IPS-18c (cell line): ENCODE results near the gene GNAI1.
A peak's percentile ranks its signal among the peaks of the same experiment; 100 is the strongest.

ENCODE experiments used
- H3K4me3 ChIP-seq: 2 replicates; pipeline ENCODE4 v1.7.0; 2013; ENCODE audit warnings: low read depth, mild to moderate bottlenecking, low read length, moderate library complexity; ENCODE audit not compliant: insufficient read depth
- H3K9me3 ChIP-seq: one replicate; pipeline ENCODE4 v1.6.1; 2013; ENCODE audit warnings: mild to moderate bottlenecking, low read length, moderate library complexity; ENCODE audit not compliant: control insufficient read depth, insufficient read depth

GNAI1 gene

GRCh38 chr7:80183900-80184685 is 49.5 kb downstream of the GNAI1 start:
- Histone ChIP-seq H3K4me3 (no peak overlapping the region), H3K9me3 (no peaks in the 10 kb centered on the region)

GRCh38 chr7:80184693-80185092 is 50.1 kb downstream of the GNAI1 start:
- Histone ChIP-seq H3K4me3 (peak overlapping the region; percentile 10; the same call in 1 of the 2 replicates), H3K9me3 (no peaks in the 10 kb centered on the region)

- H3K9me3 ChIP-seq, result no peaks in the 10 kb centered on the region
- H3K4me3 ChIP-seq, result no peak overlapping the region
These were observed 50.9 kb downstream of the GNAI1 start for GRCh38 chr7:80185571-80185970.

GRCh38 chr7:80186721-80187120 is 52.1 kb downstream of the GNAI1 start:
- no peak overlapping the region for H3K4me3 ChIP-seq
- no peaks in the 10 kb centered on the region for H3K9me3 ChIP-seq

GRCh38 chr7:80187279-80187678 is 52.6 kb downstream of the GNAI1 start:
- no peaks in the 10 kb centered on the region for H3K9me3 ChIP-seq
- no peak overlapping the region for H3K4me3 ChIP-seq

DNA sequence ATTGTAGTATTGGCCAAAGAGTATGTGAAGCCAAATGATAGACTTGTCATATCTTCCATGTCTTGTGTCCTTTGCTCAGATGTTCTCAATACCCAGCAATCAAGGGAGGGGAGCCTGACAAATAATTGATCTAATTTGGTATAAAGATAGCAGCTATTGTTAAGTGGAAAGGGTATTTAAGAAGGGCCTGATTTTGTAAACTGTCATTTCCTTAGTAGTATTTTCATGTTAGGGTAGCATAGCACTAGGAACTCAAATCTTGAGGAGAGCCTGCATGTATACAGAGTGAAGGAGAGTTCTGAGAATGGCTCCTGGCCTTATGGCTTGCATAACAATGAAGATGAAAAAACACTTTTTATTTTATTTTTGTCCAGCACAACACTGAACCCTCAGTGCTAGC is 53.1 kb downstream of the GNAI1 start:
- Histone ChIP-seq H3K4me3 (no peak overlapping the region), H3K9me3 (no peaks in the 10 kb centered on the region)

DNA sequence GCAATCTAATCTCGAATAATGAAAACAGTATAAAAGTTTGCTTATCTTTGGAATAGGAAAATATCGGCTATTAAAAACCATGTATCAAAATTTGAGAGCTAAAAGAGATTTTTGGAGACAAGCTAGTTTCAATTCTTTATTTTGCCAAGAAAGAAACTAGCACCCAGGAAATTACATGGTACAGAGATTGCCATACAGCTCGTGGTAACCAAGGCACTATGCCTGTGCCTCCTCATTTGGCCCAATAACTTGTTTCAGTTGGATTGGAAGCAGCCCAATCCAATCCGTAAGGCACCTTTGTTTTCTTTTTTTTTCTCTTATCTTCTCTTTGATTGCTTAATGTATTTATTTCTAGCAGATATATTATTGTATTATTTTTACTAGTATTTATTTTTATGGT is 55.0 kb downstream of the GNAI1 start:
- Histone ChIP-seq H3K4me3 (no peak overlapping the region), H3K9me3 (no peaks in the 10 kb centered on the region)

DNA sequence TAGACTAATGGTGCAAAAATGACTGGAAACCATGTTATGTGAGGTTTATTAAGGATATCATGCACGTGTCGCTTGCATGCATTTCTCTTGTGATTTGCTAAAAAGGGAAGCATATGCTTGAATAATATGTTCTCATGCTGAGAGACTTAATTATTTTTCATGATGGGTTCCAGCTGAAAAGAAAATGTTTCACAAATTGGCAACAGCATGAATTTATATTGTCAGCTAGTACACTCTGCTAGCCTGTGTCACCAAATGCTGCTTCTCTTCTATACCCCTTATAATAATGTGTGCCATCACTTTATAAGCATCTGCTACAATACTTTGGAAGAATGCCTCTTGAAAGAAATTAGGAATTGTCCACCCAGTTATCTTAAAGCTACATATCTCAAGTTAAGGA is 63.0 kb downstream of the GNAI1 start:
- Histone ChIP-seq H3K4me3 (no peak overlapping the region), H3K9me3 (no peaks in the 10 kb centered on the region)

- no peaks in the 10 kb centered on the region for H3K9me3 ChIP-seq
- H3K4me3 ChIP-seq, result no peak overlapping the region
These were observed 64.4 kb downstream of the GNAI1 start for GRCh38 chr7:80199051-80199450.

GRCh38 chr7:80204454-80204853 is 69.8 kb downstream of the GNAI1 start:
- no peak overlapping the region for H3K4me3 ChIP-seq

GRCh38 chr7:80204919-80205318 is 70.3 kb downstream of the GNAI1 start:
- H3K9me3 ChIP-seq, result no peaks in the 10 kb centered on the region
- H3K4me3 ChIP-seq, result no peak overlapping the region

More at GRCh38 chr7:80204454-80204853, 69.8 kb downstream of the GNAI1 start:
- no peaks in the 10 kb centered on the region for H3K9me3 ChIP-seq

- Histone ChIP-seq H3K9me3 (no peaks in the 10 kb centered on the region), H3K4me3 (no peak overlapping the region)
These were observed 72.1 kb downstream of the GNAI1 start for GRCh38 chr7:80206763-80207162.

- Histone ChIP-seq H3K9me3 (no peaks in the 10 kb centered on the region), H3K4me3 (no peak overlapping the region)
These were observed 72.9 kb downstream of the GNAI1 start for GRCh38 chr7:80207501-80207900.

DNA sequence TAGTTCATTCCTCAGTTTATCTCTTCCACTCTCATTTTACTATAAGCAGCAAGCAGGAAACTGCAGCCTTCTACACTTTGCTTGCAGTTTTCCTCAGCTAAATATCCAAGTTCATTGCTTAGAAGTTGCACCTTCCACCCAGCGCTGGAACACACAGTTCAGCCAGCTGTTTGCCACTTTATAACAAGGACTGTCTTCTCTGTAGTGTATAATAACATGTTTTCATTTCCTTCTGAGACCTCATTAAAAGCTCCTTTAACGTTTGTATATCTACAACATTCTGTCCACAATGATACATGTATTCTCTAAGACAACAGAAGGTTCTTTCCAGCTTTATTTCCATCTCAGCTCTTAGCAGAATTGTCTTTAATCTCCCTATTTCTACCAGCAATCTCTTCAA is 74.1 kb downstream of the GNAI1 start:
- no peak overlapping the region for H3K4me3 ChIP-seq
- no peaks in the 10 kb centered on the region for H3K9me3 ChIP-seq

- no peaks in the 10 kb centered on the region for H3K9me3 ChIP-seq
- H3K4me3 ChIP-seq, result no peak overlapping the region
These were observed 75.8 kb downstream of the GNAI1 start for GRCh38 chr7:80210400-80210799.

GRCh38 chr7:80213814-80214213 is 79.2 kb downstream of the GNAI1 start:
- H3K9me3 ChIP-seq, result no peaks in the 10 kb centered on the region
- no peak overlapping the region for H3K4me3 ChIP-seq

- H3K4me3 ChIP-seq, result no peak overlapping the region
- H3K9me3 ChIP-seq, result no peaks in the 10 kb centered on the region
These were observed 81.1 kb downstream of the GNAI1 start for GRCh38 chr7:80215734-80216133.

DNA sequence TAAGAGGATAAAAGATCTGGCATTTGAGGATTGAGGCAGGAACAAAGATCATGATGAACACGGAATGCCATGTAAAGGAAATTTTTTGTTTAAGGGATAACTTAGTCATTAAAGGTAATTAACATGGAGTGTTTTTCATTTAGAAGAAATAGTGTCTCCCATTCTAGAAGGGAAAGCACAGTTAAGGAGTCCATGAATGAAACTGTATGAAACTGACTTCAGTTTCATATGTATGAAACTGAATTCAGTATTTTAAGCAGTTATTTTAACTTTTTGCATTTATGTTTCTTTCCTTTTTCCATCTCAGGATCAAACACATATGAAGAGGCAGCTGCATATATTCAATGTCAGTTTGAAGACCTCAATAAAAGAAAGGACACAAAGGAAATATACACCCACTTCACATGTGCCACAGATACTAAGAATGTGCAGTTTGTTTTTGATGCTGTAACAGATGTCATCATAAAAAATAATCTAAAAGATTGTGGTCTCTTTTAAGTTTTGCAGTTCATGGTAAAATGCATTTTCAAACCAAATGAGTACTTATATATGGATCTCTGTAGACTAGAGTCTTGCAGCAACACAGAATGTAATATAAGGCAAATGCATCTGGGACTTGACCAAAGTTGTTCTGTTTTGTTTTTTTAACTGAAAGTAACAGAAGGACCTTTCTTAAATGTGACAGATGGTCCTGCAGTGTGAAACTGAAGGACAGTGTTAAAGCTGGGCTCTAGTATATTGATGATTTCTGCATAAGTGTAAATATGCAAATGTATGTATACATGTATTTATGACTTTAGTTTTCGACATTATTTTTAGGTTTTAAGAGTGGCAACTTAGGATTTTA is 82.6 kb downstream of the GNAI1 start:
- no peak overlapping the region for H3K4me3 ChIP-seq
- no peaks in the 10 kb centered on the region for H3K9me3 ChIP-seq
